GM18951 (cell line): Measurements from ENCODE around the gene MAPK7.

Experiments used
- POLR2A ChIP-seq: IDR thresholded peaks from 4 replicates; pipeline ENCODE4 v1.6.1; 2011; ENCODE audit warnings: mild to moderate bottlenecking; ENCODE audit not compliant: insufficient read length, insufficient read depth; ENCODE audit errors: extremely low read depth
- in situ Hi-C: fragments of 300-500 bp; cut with MboI; formaldehyde crosslinking; loops from one replicate; pipeline ENCODE4 v1.12.0; 2022; ENCODE audit warnings: low sequenced_read_pairs, mixed read lengths, inconsistent platforms; ENCODE audit not compliant: unreplicated experiment

MAPK7 gene

DNA sequence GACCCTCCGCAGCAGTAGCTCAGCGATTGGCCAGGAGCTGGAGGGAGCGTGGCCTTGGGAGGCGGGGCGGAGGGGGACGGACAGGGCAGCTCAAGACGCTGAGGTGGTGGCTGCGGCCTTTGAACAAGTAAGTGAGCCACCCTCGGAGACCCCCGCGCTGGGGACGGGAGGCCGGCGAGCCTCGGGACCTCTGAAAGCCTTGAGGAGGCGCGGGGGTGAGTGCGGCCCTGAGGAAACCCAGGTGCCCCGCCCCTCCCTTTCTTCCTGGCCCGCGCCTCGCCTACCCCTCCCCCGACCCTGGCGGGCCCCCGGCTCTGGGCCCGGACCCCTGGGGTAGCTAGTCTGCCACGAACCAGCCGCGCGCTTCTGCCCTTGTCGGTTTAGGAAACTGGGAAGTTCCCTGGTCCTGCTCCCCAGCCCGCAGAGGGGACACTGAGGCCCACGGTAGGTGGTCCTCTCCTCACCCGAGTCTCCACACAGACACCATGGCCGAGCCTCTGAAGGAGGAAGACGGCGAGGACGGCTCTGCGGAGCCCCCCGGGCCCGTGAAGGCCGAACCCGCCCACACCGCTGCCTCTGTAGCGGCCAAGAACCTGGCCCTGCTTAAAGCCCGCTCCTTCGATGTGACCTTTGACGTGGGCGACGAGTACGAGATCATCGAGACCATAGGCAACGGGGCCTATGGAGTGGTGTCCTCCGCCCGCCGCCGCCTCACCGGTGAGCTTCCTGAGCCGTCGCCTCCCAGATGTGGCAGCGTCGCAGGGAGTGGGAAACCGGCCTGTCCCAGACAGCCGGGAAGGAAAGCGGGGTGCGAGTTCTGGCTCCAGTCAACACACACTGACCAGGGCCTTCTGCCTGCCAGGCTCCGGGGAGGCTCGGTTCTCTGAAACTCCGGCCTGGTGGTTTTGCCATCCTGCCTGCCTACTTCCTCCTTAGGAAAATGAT, at the start of gene MAPK7:
TSS of gene MAPK7 (plus strand) at position 83 of the 945 bp plus-strand sequence. CDS start at position 486, 403 bp downstream.
- in situ Hi-C loops: no loop called here
- no peak for TF ChIP-seq POLR2A

- no peak for TF ChIP-seq POLR2A
- in situ Hi-C loops: no loop called here
These were observed 49.2 kb upstream of the MAPK7 start for GRCh38 chr17:19329136-19329535.

DNA sequence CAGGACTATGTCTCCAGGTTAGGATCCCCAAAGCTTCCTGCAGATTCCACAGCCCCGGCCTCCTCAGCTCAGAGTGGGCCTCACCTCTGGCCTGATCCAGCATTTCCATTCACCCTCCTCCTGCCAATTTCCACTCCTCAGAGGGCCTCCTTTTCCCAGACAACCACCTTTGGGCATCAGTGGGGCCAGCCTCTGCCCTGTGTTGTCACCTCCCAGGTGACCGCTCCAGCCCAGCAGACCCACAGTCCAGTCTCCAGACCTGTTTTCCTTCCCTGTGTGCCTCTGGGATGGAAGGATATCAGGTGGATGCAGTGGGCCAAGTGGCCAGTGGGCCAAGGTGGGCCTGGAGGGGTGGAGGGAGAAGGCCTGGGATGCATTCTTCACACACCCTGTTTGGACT, 48.5 kb upstream of the MAPK7 start:
- TF ChIP-seq POLR2A: no peak
- in situ Hi-C loops: no loop called here

DNA sequence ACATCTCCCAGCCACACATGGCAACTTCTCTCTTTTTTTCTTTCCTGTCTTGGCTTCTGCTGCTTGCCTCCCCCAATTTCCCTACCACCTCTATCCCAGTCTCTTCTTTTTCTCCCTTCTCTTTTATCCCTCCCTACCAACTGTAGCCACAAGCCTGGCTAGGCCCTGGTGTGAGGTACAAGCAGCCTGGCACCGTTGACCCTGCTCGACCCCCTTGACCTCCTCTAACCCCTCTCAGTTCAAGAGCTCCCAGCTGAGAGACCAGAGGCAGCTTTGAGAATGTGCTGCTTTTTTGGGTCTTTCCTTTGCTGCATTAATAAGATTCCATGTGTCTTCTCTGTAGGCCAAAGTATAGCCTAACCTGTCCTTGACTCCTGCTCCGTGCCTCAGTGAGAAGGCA, 48.0 kb upstream of the MAPK7 start:
- no peak for TF ChIP-seq POLR2A
- in situ Hi-C loops: no loop called here

DNA sequence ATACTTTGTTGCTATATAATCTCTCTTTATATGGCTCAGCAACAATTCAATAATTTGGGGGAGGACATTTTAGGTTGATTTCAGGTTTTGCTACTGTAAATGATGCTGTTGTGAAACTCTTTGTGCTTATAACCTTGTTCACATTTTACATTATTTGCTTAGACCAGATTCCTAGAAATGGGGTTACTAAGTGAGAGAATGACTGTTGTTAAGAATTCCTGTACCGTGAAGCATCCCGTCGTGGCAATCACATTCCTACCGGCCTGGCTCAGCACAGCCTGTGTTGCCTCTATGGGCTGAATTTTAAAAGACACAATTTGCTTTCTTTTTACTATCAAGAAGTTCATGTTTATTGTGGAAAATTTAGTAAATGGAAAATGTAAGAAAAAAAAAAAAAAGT, 47.2 kb upstream of the MAPK7 start:
- no peak for TF ChIP-seq POLR2A
- in situ Hi-C loops: no loop called here

DNA sequence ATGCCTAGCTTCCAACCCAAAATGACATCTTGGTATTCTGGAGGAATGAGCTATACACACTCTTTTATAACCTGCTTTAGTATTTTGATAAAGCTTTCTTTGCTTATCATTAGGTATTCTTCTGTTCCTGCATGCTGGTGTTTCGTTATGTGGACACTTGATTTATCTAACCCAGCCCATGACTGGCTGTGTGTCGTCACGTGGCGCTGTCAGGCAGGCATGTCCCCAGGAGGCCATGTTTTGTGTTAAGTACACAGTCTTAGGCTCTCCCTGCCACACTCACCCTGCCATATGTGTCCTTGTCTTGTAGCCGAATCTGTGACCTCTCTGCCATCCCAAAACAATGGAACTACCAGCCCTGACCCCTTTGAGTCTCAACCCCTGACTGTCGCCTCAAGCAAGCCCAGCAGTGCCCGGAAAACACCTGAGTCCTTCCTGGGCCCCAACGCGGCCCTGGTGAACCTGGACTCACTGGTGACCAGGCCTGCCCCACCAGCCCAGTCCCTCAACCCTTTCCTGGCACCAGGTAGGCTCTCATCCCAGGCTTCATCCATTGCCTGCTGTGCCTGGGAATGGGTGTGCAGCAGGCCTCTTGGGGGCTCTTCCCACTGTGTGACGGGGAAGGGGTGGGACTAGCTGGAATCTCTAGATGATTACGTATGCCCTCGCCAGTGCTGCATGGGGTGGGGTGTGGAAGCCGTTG, 46.6 kb upstream of the MAPK7 start:
- in situ Hi-C loops: no loop called here
- no peak for TF ChIP-seq POLR2A

DNA sequence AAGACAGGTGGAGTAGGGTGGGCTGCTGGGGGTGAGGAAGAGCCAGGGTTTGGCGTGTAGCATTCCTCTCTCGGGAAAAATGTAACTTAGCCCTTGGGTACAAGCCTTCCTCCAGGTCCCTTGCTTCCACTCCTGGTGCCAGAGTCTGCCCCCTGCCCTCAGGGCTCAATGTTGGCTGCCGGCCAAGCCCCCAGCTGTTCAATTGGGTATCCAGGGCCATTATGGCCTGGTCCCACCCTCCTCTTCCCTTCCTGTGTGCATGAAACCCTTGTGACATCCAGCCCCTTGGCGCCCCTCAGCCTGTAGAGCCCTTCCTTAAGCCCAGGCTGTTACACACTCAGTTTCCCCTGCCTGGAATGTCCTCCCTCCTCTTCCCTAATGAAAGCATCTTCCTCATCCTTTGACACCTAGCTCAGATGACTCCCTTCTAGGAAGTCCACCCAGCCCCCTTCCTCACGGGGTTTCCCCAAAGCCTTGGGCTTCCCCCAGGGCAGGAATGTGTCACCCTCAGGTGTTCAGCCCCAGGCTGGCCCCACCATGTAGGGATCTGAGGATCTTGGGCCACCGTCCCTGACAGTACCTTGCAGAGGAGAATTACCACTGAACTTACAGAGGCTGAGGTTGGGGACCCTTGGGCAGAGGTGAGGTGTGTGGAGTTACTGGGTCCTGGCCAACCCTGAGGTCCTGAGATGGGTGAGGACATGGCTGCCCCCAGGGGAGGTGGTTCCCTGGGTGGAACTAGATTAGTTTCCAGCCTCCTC, 45.7 kb upstream of the MAPK7 start:
- TF ChIP-seq POLR2A: no peak
- in situ Hi-C loops: no loop called here

DNA sequence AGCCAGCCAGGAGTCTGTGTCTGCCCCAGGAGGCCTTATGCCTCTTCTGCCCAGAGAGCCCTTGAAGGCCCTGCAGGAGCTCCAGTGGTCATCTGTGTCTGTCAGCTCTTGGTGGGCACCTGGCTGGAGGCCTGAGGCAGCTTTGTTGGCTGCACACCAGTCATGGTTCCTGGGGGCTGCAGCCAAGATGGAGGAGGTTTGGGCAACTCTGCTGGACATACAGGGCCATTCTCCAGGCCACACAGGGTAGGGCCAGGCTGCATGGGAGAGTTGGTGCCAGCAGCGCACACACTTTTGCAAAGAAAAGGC, 45.2 kb upstream of the MAPK7 start:
- in situ Hi-C loops: no loop called here
- no peak for TF ChIP-seq POLR2A

DNA sequence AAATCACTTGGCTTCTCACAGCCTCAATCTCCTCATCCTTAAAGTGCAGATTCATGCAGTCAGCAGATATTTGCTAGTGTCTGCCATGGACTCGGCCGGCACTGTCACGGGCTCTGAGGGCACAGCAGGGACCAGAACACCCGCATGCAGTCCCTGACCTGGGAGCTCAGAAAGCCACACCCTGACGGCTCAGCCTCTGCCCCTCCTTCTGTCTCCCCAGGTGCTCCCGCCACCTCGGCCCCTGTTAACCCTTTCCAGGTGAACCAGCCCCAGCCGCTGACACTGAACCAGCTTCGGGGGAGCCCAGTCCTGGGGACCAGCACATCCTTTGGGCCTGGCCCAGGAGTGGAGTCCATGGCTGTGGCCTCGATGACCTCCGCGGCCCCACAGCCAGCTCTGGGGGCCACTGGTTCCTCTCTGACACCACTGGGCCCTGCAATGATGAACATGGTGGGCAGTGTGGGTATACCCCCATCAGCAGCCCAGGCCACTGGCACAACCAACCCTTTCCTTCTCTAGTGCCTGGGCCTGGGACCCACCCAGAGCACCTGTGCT, 44.5 kb upstream of the MAPK7 start:
- in situ Hi-C loops: no loop called here
- TF ChIP-seq POLR2A: no peak

DNA sequence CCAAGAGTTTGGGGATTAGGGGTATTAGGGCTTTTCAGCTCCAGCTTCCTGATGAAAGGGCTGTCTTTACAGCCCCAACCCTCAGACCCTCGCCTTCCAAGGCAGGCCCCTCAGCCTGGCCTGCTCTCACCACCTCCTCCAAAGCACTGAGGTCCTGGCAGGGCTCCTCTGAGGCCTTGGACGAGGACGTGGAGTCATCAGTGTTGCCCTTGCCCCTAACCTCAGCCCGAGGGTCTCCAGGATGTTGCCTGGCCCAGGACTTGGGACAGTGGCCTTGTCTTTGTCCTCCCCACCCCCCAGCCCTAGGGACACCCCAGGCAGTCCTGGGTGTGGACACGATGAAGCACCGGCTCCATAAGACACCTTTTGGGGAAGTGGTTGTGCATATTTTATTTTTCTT, 44.0 kb upstream of the MAPK7 start:
- no peak for TF ChIP-seq POLR2A
- in situ Hi-C loops: no loop called here

- in situ Hi-C loops: no loop called here
- no peak for TF ChIP-seq POLR2A
These were observed 42.2 kb upstream of the MAPK7 start for GRCh38 chr17:19335951-19336631.

GRCh38 chr17:19336938-19337711, 41.2 kb upstream of the MAPK7 start:
- in situ Hi-C loops: no loop called here
- TF ChIP-seq POLR2A: no peak
